Measurements from ENCODE around the gene PCGF1.
A peak's percentile ranks its signal among the peaks of the same experiment; 100 is the strongest.

Gene PCGF1

GRCh38 chr2:74501335-74502071 is 6.0 kb downstream of the PCGF1 start:
- TF ChIP-seq CTCF (IDR thresholded peaks at IDR 0.05; ENCODE audit: control extremely low read depth, extremely low read depth, low read depth, missing control alignments) = no peak
- POLR2A ChIA-PET = interaction anchor here (0.7 to 1.2 kb wide), 2 partner anchors 12 to 29 kb away, joined by 3 read pairs; no protein-coding TSS in a partner anchor
- no peak for DNase-seq (ENCODE audit: extremely low spot score)
- CTCF ChIA-PET = interaction anchor here (0.8 to 2.5 kb wide), 10 partner anchors 12 to 96 kb away, joined by 3 to 11 read pairs (median 4); partner anchors contain the start of genes CCDC142 and TTC31

- CTCF ChIA-PET = interaction anchor here (0.8 to 2.5 kb wide), 12 partner anchors 11 to 97 kb away, joined by 3 to 11 read pairs (median 4); partner anchors contain the start of genes CCDC142 and TTC31
- TF ChIP-seq CTCF (IDR thresholded peaks at IDR 0.05; ENCODE audit: control extremely low read depth, extremely low read depth, low read depth, missing control alignments) = no peak
- no peak for DNase-seq (ENCODE audit: extremely low spot score)
- POLR2A ChIA-PET = interaction anchor here (0.6 to 1.2 kb wide), 3 partner anchors 11 to 319 kb away, joined by 3 read pairs; no protein-coding TSS in a partner anchor
These were observed 6.9 kb downstream of the PCGF1 start for GRCh38 chr2:74500578-74500946.

- POLR2A ChIA-PET = interaction anchor here (0.5 to 0.6 kb wide), 2 partner anchors 49 to 319 kb away, joined by 3 to 4 read pairs; no protein-coding TSS in a partner anchor
- TF ChIP-seq CTCF (IDR thresholded peaks at IDR 0.05; ENCODE audit: control extremely low read depth, extremely low read depth, low read depth, missing control alignments) = no peak
- DNase-seq (ENCODE audit: extremely low spot score) = no peak
- CTCF ChIA-PET = interaction anchor here (0.9 to 2.5 kb wide), 10 partner anchors 10 to 86 kb away, joined by 3 to 11 read pairs (median 4); partner anchors contain the start of genes CCDC142 and TTC31
These were observed 7.4 kb downstream of the PCGF1 start for GRCh38 chr2:74499940-74500577.

- ChIA-PET POLR2A (interaction anchor here (0.5 kb wide), 1 partner anchor 48 kb away, joined by 4 read pairs; no protein-coding TSS in a partner anchor), CTCF (interaction anchor here (1.0 to 2.5 kb wide), 5 partner anchors 9 to 86 kb away, joined by 3 to 11 read pairs (median 7); partner anchors contain the start of genes CCDC142 and TTC31)
- TF ChIP-seq CTCF (IDR thresholded peaks at IDR 0.05; ENCODE audit: control extremely low read depth, extremely low read depth, low read depth, missing control alignments) = no peak
- no peak for DNase-seq (ENCODE audit: extremely low spot score)
These were observed 8.1 kb downstream of the PCGF1 start, which contains the start of gene LBX2 for GRCh38 chr2:74499267-74499939. TSS of gene LBX2 (minus strand) at chr2:74499603. CDS start at chr2:74499537, 66 bp downstream.

GRCh38 chr2:74498500-74499266 is 8.8 kb downstream of the PCGF1 start:
- POLR2A ChIA-PET = no interaction called here
- CTCF ChIA-PET = interaction anchor here (1.0 to 2.5 kb wide), 7 partner anchors 9 to 90 kb away, joined by 3 to 10 read pairs (median 4); partner anchors contain the start of genes AUP1, CCDC142, HTRA2 and TLX2
- DNase-seq (ENCODE audit: extremely low spot score) = peak; percentile 39
- no peak for TF ChIP-seq CTCF (IDR thresholded peaks at IDR 0.05; ENCODE audit: control extremely low read depth, extremely low read depth, low read depth, missing control alignments)

All from GM10248 (cell line).